Activated effector memory CD4-positive, alpha-beta T cell treated with Interleukin-2 at 50 U/mL for 16 hours (primary cell): Measurements from ENCODE around the gene APOF.
"Not testable (repeated sequence)": the region's sequence is repeated elsewhere in the genome, so short reads cannot be mapped to it uniquely, and the experiment has no call there.

Experiments used
- DNase-seq: peaks from one replicate; pipeline ENCODE4 v3.0.0-alpha.2; 2020

The APOF gene, protein sequence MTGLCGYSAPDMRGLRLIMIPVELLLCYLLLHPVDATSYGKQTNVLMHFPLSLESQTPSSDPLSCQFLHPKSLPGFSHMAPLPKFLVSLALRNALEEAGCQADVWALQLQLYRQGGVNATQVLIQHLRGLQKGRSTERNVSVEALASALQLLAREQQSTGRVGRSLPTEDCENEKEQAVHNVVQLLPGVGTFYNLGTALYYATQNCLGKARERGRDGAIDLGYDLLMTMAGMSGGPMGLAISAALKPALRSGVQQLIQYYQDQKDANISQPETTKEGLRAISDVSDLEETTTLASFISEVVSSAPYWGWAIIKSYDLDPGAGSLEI

DNA sequence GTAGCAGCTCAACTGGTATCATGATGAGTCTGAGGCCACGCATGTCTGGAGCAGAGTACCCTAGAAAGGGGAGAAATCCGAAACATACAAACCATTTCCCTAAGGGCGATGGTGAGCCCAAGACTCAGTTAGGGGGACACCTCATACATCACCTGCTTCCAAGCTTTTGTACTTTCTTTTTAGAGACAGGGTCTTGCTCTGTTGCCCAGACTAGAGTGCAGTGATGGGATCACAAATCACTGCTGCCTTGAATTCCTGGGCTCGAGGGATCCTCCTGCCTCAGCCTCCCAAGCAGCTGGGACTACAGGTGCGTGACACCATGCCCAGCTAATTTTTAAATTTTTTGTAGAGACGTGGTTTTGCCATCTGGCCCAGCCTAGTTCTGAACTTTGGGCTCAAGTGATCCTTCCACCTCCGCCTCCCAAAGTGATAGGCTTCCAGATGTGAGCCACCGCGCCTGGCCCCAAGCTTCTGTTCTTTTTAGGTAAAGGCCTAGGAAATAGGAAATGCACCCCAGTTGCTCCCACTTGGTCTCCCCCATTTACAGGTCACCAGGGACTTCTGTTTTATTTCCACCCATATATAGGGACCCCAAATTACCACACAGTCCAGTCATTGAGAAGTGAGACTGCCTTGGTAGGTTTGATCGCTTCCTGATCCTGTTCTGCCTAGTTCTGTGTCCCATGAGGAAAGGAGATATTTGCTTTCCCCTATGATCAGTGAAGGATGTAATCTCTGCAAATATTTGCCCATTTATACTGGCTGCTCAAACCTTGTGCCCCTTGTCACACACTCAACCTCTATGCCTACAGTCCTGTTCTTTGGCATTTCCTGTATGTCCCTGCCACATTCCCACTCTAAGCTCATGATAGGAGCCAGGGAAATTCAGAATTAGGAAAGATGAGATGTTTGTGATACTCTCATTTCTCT, at the start of gene APOF:
APOF (minus strand) TSS at position 728 of the 930 bp plus-strand sequence; CDS start at position 616, 112 bp downstream.
- DNase-seq = no peak

DNA sequence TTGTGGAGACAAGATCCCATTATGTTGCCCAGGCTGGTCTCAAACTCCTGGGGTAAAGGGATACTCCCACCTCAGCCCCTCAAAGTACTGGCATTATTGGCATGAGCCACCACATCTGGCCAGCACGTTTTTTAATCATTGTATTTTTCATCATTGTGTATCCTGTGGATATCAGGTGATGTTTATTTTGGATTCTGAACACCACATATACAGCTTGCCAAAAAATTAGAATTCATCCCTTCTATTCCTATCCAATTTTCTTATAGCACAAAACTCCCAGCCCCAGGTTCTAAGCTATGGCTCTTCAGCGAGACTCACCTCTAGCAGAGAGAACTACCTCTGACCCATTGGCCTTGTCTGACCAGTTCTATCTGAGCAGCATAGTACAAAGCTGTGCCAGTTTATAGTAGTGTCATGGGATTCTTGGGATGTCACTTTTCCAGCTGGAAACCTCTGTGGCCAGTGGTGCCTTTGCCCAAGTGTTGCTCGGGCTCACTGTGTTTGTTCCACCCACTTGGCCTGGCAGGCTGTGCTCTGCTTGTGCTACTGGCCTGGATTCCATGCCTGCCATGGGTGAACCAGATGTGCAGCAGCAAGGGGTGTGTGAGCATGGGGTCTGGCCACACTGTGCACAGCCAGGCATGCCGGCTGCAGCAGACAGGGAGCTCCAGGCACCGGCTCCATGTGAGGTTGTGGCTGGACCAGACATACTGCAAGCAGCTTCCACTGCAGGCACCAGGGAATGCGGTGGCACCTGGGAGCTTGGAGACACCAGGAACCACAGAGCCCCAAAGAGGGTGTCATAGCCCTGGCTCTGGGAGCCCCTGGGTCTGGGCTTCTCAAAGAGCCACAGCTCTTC, 49.4 kb upstream of the APOF start:
- no peak for DNase-seq

DNA sequence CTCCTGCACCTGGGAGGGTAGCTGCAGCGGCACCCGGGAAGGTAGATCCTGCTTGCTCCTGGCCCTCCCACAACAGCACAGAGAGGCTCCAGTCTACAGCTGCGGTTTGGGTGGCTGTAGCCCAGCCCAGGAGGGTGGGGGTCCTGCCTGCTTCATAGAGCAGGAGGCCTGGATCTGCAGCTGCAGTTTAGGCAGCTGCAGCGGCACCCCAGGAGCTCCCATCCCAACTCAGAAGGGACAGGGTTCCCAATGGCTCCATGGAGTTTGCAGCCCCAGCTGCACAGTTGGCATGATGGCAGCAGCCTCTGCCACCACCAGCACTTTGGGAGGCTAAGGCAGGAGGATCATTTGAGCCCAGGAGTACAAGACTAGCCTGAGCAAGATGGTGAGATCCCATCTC, 48.1 kb upstream of the APOF start:
- DNase-seq = no peak

DNA sequence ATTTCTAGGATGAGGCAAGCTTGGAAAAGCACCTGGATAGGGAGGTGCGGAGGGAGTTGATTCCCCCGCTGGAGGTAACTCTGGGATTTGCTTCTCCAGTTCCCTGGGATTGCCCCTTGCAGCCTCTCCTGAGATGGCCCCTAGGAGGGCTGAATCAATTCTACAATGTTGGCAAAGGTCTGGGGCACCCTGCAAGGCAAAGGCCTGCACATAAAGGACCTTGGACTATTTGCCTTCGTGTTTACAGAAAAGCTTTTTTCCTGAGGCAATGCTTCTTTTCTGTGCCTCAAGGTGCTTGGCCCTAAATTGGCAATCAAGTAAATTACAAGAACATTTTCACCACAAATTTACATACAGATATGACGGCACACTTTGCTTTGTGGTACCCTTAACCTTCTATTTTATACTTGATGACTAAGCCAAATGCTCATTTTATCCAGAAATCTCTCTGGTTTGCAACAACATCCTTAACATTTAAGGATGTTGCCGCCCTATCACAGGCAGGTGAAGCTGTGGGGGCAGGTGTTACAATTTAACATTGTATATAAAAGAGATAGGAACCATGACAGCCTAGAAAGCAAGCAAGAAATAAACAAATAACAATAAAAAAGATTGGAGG, 46.3 kb upstream of the APOF start:
- DNase-seq = no peak

DNA sequence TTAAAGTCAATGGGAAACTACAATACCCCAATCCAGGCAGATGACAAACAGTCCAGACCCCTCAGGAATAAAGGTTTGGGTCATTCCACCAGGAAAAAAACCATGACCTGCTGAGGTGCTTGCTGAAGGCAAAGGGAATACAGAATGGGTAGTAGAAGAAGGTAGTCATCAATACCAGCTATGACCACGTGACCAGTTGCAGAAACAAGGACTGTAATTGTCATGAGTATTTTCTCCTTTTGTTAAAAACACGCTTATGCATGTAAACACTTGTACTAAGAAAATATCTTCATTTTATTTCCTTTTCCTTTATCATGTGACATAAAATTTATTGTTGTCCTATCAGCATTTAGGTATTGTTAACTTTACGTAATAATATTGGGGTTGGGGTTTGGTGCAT, 41.6 kb upstream of the APOF start:
- DNase-seq = not testable (repeated sequence)

DNA sequence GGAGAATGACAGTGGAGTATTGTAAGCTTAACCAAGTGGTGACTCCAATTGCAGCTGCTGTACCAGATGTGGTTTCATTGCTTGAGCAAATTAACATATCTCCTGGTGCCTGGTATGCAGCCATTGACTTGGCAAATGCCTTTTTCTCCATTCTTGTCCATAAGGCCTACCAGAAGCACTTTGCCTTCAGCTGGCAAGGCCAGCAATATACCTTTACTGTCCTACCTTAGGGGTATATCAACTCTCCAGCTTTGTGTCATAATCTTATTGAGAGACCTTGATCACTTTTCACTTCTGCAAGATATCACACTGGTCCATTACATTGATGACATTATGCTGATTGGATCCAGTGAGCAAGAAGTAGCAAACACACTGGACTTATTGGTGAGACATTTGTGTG, 39.0 kb upstream of the APOF start:
- DNase-seq = not testable (repeated sequence)

DNA sequence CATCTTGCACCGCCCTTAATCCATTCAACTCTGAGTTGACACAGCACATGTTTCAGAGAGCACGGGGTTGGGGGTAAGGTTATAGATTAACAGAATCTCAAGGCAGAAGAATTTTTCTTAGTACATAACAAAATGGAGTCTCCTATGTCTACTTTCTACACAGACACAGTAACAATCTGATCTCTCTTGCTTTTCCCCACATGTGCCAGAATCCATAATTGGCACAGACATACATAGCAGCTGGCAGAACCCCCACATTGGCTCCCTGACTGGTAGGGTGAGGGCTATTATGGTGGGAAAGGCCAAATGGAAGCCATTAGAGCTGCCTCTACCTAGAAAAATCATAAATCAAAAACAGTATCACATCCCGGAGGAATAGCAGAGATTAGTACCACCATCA, 38.5 kb upstream of the APOF start:
- not testable (repeated sequence) for DNase-seq

DNA sequence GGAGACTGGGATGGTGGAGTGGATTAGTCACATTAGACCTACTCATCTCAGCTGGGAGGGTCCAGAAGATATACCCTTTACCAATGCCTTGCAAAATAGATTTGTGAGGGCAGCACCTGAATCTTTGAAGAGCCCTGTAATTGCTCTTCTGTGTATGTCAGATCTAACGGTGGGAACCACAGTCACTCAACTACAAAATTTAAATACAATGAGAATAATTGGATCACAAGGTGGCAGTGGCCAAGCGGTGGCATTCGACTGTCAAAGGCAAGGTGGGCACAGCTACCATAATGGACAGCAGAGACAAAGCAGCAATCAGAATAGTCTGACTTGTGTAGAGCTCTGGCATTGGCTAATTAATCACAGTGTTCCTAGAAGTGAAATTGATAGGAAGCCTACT, 36.8 kb upstream of the APOF start:
- not testable (repeated sequence) for DNase-seq

DNA sequence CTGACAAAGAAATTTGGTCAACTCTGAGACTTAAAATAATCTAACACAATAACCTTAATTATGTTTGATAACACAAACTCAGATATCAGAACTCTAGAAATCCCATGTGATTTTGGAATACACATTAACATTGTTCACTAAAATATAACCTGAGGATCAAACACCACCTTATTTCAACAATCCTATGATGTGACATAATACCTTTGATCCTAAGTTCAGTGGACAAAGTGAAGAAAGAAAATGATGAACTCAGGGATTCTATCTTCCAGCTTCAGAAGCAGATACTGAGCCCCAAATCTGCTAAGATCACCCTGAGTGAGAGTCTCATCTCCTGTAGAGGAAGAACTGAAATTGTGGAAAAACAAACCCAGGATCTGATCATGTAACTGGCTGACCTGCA, 35.7 kb upstream of the APOF start:
- DNase-seq = no peak

DNA sequence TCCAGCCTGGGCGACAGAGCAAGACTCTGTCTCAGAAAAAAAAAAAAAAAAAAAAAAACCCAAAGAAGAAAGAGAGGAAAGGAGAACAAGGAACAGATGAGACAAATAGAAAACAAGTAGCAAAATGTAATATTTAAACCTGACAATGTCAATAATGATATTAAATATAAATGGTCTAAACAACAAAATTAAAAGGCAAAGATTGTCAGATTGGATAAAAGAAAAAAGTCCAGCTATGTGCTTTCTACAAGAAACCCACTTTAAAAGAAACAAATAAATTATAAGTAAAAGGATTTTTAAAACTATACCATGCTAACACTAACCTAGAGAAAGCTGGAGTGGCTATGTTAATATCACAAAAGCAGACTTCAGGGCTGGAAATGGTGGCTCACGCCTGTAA, 29.7 kb upstream of the APOF start:
- no peak for DNase-seq

DNA sequence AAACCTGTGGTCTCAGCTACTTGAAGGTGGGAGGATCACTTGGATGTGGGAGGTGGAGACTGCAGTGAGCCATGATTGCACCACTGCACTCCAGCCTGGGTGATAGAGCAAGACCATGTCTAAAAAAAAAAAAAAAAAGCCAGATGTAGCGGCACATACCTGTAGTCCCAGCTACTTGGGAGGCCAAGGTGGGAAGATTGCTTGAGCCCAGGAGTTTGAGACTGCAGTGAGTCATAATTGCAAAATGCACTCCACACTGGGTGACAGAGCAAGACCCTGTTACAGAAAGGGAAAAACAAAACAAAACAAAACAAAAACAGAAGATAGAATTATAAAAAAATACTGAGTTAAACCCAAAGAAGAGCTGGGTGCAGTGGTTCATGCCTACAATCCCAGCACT, 29.1 kb upstream of the APOF start:
- DNase-seq = no peak

DNA sequence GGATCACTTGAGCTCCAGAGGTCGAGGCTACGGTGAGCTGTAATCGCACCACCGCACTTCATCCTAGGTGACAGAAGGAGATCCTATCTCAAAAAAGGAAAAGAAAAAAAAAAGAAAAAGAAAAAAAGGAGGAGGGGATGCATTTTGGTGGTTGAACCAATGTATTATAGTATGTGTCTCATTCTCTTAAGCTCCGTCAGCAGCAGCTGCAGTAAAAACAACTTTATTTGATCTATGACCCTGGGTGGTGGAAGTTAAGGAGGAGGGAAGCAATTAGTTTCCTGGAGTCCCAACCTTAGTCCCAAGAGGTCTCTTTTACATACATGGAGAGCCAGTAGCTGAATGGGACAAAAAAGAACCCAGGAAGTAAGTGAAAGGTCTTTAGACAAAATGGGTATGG, 26.8 kb upstream of the APOF start:
- DNase-seq = no peak

DNA sequence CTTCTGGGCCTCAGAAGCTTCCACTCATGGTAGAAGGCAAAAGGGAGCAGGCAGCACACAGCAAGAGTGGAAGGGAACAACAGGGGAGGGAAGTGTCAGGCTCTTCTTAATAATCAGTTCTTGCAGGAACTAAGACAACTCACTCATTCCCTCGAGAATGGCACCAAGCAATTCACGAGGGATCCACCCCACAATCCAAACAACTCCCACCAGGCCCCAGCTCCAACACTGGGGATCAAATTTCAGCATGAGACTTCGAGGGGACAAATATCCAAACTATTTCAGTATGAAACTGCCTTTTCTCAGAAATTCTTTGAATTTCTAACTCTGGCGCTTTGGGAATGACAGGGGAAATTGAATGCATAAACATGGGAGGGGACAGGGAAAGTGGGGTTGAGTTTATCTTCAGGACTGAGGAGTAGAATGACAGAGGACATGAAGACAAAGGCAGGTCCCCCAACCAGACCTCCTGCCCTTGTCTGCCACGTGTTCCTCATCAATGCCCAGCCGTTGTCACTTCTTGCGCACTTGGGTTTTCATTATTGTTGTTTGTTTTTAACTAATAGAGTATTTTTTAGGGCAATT, 24.6 kb upstream of the APOF start:
- DNase-seq = no peak

DNA sequence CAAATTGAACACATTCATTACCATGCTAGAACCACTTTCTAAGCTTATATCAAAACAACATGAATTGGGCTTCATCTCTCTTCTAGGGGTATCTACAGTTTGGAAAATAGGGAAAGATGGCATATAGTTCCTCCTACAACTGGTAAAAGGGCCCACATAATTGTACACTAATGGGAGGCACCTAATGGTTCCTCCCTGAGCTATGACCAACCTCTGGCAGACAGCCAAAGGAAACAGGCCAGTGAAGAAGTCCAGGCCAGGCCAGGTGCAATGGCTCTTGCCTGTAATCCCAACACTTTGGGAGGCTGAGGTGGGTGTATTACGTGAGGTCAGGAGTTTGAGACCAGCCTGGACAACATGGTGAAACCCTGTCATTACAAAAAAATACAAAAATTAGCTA, 23.2 kb upstream of the APOF start:
- no peak for DNase-seq

DNA sequence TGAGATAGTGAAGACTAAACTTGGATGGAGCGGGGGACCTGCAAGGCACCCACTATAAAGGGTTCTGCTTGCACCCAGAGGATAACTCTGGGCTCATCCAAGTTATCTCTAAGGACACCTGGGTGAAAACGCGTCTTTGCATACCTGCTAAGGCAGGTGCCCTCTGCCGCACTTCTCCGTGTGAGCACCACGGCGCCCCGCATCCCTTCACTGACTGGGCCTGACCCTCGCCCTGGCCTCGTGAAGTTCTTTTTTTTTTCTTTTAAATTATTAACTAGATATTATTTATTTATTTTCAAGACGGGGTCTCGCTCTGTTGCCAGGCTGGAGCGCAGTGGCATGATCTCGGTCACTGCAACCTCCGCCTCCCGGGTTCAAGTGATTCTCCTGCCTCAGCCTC, 20.0 kb upstream of the APOF start:
- DNase-seq = no peak

DNA sequence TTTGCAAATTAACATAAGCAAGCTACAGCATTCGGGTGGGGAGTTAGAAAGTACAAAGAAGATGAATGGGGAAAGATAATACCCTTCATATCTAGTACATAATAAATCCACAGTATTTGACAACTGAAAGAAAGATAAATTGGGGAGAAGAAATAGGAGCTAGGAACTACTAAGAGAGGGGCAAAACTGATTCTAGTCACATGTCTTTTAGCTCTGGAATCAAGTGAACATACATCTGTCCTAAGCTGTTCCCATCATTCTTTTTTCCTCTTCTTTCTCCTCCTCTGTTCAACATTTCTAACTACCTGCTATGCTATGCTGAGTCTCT, 15.3 kb upstream of the APOF start:
- DNase-seq = no peak

DNA sequence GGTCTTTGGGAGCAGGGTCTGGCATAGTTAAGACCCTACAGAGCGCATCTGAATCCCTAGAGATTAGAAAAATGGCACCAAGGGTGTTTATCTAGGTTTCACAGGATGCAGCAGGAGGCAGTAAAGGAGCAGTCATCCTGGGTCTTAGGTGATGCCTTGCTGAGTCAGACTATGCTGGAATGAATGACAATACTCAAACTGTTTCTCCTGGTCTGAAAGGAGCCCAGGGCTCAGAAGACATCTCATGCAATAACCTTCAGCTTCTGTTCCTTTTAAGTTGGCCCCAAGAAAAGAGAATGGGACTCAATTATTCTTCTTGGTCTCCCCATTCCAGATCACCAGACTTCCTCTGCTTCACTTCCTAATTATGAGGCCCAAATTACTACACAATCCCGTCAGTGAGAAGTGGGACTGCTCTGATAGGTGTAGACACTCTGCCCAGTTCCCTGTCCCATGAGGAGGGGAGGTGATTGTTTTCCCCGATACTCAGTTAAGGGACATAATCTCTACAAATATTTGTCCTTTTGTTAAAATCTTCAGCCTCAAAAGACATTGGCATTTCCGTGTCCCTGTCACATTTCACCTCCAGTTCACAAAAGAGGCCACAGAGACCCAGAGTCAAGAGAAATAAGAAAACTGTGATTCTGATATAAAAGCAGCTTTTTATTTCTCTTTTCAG, 14.8 kb upstream of the APOF start:
- no peak for DNase-seq

DNA sequence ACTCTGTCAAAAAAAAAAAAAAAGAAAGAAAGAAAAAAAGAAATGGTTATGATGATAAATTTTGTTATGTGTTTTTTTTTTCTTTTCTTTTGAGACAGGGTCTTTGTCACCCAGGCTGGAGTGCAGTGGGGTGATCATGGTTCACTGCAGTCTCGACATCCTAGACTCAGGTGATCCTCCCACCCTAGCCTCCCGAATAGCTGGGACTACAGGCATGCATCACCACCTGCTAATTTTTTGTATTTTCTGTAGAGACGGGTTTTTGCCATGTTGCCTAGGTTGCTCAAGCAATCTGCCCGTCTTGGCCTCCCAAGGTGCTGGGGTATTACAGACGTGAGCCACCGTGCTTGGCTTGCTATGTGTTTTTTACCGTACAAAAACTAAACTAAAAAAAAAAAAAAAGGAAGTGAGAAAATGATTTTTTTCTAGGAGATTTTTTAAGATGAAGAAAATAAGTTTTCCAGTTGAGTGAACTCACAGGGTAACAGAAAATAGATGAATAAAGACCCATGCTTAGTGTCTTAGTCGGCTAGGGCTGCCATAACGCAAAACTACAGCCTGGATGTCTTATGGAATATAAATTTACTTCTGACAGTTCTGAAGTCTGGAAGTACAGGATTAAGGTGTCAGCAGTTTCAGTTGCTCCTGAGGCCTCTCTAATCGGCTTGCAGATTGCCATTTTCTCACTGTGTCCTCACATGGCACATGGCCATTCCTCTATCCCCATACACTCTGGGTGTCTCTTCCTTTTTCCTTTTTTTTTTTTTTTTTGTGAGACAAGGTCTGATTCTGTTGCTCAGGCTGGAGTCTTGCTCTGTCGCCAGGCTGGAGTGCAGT, 13.2 kb upstream of the APOF start:
- DNase-seq = no peak

DNA sequence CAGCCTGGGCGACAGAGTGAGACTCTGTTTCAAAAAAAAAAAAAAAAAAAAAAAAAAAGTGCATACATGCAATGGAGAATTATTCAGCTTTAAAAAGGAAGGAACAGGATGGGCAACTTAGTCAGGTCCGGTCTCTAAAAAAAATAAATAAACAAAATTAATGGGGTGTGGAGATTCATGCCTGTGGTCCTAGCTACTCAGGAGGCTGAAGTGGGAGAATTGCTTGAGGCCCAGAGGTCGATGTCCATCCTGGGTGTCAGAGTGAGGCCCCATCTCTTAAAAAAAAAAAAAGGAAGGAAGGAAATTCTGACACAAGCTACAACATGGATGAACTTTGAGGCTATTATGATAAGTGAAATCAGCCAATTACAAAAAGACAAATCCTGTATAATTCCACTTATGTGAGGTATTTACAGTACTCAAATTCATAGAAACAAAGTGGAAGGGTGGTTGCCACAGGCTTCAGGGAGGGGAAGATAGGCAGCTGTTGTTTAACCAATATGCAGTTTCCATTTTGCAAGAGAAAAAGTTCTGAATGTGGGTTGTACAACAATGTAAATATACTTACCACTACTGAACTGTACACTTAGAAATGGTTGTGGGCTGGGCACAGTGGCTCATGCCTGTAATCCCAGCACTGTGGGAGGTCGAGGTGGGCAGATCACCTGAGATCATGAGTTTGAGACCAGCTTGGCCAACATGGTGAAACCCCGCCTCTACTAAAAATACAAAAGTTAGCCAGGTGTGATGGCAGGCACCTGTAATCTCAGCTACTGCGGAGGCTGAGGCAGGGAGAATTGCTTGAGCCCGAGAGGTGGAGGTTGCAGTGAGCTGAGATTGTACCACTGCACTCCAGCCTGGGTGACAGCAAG, 12.3 kb upstream of the APOF start:
- no peak for DNase-seq

DNA sequence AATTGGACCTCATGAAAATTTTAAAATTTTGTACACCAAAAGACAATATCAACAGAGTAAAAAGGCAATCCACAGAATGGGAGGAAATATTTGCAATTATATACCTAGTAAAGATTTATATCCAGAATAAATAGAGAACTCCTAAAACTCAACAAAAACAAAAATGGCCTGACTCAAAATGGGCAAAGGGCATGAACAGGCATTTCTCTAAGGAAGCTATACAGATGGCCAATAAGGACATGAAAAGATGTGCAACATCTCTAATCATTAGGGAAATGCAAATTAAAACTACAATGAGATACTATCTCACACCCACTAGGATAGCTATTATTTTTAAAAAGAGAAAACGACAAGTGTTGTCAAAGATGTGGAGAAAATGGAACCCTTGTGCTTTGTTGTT, 10.9 kb upstream of the APOF start:
- no peak for DNase-seq
